Stimulated activated CD8-positive, alpha-beta memory T cell treated with anti-CD3 and anti-CD28 coated beads, Interleukin-2, amount 100 ng/mL, for 1 hour (primary cell): ENCODE results near the gene OLA1.

Experiments used
- DNase-seq, 2 donors: peaks; one replicate each; pipeline ENCODE4 v3.0.0-alpha.2; 2020; ENCODE audit warnings: low read depth in 2 of 2

OLA1 gene

DNA sequence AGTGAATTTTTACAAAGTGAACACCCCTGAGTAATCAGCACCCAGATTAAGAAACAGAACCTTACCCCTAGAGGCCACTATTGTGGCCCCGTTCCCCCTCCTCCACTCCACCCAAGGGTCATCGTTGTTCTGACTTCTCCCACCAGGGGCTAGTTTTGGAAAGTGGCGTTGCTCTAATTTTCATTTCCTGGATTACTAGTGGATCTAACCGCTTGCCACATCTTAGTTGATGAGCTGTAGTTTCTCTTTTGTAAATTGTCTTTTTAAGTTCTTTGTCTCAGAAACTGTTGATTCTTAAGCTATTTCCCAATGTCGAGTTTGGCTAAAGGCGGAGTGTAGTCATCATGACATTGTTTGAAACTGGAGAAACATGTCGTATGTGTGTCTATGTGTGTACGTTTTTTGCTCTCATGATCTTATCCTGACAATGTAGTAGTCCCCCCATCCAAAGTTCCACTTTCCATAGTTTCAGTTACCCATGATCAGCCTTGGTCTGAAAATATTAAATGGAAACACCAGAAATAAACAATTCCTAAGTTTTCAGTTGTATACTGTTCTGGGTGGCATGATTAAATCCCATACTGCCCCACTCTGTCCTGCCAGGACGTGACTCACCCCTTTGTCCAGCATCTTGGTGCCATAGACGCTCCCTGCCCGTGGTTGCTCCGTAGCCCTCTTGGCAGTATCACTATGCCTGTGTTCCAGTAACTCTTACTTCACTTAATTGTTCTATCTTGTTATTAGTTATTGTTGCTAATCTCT is 212.2 kb downstream of the OLA1 start:
- no peak for DNase-seq

DNA sequence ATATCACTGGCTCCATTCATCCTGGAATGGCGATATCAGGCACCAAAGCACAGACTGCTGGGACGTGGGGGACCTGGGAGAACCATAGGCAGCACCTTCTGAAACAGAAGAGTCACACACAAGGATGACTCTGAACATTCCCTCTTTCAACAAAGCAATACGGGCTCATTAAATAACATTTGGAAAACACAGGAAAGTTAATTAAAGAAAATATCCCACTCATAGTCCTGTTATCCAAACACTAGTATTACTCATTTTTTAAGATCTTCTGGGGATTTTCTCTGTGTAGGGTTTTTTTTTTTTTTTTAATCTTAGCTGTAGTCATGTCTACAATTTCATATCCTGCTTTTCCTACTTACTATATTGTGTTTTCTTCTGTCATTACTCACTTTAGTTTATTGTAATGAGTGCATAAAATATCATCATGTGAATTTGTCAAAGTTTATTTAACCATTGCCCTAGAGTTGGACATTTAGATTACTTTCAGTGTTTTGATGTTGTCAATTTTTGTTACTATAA is 213.2 kb downstream of the OLA1 start:
- no peak for DNase-seq

DNA sequence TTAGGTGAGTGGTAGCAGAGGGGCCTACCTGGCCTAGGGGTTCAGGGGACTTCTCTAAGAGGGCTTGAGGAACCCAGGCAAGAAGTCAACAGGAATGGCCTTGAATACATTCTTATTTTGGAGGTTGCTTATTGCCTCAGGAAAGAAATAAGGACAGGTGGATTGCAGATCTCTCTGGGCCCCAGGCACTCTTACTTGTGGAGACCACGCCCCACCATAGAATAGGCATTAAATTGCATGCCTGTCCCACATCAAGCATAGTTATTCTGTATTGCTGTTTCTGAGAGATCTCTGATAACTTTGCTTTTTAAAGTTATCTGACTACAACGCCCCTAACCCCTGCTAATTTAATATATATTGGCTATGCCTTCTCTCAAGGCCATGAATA is 215.2 kb downstream of the OLA1 start:
- no peak for DNase-seq

DNA sequence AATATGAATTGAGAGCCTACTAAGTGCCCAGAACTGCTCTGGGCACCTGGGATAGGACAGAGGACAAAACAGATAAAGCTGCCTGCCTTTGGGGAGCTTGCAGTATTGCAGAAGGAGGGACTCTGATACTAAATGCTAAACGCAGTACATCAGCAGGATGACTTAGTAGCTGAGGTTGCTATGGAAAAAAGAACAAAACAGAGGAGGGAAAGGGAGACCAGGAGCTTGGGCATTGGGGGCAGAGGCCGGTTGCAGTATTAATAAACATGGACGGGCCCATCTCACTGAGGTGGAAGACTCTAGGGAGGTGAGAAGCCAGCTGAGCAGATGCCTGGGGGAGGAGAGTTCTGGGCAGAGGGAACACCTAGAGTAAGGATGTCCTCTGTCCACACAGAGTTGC is 217.1 kb downstream of the OLA1 start:
- DNase-seq, result no peak

DNA sequence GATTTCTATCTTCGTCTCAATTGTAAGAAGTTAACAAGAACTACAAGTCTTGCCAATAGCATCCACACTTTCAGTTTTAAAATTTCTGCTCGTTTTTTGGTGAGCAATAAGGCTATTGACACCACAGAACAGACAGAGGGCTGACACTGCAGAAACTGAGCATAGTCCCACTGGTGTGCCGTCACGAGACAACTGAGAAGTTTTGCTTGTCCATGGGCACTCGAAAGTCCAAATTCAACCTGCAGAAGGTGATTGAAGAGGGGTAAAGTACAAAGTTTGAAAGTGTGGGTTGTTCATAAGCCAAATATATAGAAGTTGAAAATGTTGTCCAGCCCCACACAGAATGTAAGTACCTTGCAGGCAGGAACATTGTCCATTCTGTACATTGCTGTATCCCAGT is 219.4 kb downstream of the OLA1 start:
- no peak for DNase-seq

DNA sequence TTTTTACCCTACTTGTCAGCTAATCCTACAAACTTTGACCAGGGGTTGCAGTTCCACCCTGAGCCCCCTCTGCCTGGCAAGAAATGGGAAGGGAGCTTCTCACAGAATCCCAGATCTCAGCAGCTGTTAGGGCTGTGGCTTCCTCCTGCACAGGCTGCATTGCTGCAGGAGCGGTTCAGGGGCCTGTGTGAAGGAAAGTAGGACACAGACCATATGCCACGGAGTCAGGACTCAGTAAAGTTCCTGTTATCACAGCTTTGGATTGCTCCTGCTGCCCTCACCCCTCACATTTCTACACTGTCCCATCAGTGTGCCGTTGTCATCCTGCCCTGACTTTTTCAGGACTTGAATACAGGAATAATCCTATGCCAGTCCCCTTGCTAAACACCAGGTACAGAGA is 220.4 kb downstream of the OLA1 start:
- no peak for DNase-seq

DNA sequence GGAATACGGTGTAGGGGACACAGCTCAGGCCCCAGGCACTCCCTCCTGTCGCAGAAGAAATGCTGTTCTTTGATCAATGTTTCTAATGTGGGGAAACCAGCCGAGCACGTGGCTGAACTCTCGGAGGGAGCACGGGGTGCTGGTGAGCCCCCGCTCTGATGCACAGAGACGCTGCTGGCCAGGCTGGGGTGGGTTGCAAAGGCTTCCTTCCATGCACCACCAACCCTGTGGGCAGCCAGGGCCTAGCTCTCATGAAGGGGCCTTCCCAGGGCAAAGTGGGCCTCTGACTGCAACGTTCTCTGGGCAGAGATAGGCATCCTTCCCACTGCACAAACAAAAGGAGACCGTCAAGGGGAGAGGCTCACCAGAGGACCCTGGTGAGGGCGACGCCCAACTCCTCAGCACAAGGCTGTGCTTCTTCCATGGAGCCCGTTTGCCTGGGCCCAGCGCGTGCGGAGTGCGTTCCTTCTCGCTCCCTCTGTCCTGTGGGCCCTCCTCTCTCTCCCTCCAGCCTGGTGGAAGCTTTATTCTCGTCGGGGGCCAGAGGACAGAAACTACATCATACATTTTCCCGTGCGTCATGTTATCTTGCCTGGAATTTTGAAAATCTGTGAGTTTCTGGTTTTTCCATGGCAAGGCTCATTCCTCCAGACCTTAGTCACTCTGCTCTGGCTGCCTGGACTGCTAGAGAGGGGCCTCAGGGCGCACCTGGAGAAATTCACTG is 222.0 kb downstream of the OLA1 start:
- no peak for DNase-seq

DNA sequence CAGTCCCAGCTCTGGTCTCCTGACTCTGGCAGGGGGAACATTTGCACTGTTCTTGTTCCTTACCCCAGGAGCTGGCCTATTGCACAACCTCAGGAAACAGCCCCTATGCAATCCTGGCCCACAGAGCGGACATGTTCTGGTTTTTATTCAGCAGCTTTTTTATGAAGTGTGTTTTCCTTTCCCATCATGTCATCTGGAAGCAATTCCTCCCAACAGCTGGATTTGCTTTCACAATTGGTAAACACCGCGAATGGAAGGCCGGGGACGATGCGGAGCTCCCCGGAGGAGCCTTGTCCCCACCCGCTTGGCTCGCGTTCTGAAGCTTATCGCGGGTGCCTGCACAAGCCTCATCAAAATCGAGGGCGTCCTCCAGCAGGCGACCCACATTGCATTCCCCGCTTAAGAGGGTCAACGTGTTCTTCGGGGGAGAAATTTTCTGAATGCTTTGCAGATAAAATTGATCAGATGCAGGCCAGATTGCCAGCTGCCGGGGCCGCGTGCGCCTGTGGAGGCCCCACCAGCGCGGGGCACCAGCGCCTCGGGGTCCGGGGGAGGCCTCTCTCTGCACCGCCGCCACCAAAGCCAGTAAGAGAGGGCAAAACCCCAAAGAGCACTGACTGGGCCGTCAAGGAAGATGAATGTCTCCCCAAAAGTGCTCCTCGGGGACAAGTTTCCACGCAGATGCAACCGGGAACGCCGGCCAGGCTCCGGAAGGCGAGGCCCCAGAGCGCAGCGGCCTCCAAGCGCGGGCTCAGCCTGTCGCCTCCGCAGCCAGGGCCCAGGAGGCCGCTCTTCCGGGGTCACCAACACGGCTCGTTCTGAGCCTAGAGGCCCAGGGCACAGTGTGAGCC is 222.8 kb downstream of the OLA1 start:
- no peak for DNase-seq

DNA sequence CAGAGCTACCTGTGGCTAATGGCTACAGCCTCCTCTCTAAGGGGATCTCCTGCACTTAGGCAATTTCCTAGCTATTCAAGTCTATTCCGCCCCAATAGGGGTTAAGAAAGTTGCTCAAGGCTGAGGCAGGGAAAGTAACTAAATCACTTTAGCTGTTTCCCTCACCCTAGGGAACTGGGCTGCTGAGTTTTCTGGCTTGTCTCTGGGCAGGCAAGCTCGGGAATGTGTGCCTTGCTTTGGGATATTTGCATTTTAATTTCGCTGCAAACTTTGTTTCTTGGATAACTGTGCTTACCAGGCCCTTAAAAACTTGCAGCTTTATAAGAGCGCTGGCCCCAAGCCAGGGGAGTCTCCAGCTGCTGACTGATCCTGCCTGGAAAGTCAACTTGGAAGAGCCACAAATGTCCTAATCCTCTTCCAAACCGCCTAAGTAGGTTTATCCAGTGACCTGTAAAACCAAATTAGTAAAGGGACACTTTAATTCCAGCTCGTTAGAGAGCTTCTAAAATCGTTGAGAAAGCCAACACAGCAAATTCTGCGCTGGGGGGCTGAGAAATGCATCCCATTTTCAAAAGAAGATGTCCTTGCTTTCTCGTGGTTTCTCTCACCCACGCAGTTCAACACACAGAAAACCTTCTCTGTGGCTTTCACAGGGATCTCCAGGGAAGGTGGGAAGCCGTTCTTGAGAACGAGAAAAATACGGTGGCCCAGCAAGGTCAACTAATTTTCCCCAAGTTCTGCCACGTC is 223.6 kb downstream of the OLA1 start:
- no peak for DNase-seq

DNA sequence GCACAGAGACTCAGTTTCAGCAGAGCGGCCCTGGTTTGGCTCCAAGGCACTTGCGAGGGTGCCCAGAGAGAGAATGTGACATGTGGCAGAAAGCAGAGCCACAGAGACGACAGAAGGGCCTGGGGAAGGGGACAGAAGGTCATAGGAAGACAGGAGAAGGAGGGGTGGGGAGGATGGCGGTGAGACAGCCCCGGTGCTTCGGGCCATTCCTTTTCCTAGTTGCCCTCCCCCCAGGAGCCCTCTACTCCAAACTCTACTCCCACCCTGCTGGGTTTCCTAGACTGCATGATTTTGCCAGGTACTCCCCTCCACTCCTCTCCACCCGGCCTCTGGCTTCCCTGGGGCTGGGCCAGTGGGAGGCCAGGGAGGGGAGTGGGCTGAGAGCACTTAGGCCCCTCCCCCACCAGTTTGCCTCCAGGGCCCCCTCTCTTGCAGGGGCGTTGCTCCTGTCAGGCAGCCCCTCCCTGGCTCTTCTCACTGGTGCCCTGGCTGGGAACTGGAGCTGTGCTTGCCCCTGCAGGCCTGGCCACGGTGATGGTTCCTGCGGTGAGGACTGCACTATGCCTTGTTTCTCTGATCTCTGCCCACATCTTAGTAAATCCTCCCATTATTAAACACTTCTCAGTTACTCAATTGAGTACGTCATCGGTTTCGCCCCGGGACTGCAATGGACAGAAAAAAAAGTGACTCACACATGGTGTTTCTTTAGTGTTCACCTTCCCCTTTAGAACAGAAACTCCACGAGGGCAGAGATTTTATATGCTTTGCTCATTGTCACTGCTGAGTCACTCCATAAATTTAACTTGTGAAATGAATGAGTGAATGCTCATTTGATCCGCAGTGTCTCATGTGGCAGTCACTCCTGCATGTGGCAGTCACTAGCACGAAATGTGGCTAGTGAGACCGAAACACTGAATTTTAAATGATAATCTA is 224.5 kb downstream of the OLA1 start:
- no peak for DNase-seq
